T-helper 9 cell (primary cell): ENCODE data around the gene FOXP1.
A peak's percentile ranks its signal among the peaks of the same experiment; 100 is the strongest.

ENCODE experiments used
- DNase-seq: peaks from one replicate; pipeline ENCODE4 v3.0.0-alpha.2; 2020

The FOXP1 gene

DNA sequence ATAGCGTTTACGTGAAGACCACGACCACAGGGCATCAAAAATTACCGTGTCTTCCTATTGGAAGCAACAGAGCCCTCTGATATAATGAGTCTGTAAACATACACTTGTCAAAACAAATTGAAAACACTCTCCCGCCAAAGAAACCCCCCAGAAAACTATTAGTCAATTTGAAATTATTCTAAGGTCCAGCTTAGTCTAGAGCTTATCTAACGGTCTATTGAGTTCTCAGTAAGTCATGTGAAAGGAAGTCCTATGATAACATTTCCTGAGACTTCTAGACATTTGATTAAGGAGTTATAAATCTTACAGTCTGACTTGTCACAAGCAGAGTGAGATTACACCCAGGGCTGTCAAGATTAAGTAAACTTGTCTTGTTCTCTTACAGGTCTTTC lies 356.3 kb downstream of the FOXP1 start:
- no peak for DNase-seq

DNA sequence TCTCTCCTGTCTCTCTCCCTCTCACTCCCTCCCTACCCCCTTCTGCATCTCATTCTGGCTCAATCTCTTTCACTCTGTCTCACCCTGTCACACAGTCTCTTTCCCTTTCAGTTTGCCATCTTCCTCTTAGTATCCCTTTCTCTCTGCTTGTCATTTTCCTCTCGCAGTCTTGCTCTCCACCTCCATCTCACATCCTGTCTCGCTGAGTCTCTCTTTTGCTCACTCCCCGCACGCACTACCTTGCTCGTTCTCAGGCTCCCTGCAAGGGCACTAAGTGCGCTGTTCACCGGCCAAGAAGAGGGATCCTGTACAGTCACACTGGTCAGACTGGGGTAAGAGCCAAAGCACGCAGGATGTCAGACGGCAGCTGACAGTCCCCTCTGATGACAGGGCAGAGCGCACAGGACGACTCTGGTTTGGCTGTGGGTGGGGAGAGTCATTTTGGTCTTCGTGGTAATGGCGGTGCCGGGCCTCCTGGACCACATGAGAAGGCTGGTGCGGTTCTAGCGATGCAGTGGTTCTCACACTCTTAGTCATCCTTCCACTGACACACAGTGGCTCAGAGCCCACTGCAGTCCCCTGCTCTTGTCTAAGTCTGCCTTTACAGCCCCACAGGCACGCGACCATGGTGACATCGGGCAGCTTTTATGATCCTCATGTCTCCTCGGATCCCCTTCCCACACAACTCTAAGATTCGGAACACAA lies 356.8 kb downstream of the FOXP1 start:
- peak; percentile 59 for DNase-seq

DNA sequence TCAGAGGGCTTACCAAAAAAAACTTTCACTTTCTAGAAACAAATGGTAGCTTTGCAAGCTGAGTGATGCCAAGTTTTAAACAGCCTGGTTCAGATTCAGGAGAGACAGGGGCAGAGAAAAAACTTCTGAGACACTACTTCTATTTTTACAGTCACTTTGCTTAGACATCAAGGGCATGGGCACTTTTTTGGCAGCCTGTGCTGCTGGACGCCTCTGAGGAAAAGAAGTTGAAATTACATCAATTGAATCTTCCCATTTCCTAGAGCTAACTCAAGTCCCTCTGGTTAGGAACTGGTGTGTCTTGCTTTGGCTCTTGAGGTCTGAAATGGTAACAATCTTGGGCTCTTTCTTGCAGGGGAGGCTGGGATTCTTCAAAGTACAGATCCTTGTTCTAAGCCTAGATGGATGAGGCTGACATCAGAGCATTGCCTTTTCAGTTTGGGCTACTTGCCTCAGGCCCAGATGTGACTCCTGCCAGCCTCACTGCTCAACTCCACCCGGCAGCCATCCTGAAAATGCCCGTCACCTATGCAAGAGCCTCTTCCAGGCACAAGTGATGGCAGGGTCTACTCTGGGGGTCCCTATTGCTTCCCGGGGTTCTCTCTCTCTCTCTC lies 357.5 kb downstream of the FOXP1 start:
- DNase-seq: no peak

DNA sequence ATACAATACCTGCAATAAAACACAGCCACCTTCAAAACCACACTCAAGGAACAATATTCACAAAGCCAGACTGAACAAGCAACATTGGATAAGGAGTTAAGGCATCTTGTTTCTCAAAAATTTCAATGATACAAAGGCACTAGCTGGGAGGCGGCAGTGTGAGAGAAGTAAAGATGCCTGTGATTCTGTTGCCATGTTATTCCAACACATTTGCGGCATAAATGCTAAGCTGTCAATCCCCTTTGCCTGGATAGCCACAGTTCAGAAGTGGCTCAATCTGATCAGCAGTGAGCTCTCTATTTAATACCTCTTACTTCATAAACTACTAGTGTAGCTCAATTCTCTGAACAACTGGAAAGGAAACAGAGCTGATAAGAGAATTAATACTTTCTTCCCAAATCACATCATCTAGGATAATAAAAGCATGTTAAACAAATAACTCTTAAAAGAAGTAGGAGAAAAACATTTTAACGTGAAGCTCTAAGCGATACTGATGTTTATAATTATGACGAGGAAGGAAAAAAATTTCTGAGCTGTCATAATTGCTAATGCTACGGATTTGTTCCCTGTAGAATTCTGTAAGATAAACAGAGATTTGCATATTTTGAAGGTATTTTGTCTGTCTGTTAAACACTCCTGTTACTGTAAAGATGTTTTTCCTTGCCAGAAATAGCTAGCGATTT lies 358.4 kb downstream of the FOXP1 start:
- DNase-seq: no peak

DNA sequence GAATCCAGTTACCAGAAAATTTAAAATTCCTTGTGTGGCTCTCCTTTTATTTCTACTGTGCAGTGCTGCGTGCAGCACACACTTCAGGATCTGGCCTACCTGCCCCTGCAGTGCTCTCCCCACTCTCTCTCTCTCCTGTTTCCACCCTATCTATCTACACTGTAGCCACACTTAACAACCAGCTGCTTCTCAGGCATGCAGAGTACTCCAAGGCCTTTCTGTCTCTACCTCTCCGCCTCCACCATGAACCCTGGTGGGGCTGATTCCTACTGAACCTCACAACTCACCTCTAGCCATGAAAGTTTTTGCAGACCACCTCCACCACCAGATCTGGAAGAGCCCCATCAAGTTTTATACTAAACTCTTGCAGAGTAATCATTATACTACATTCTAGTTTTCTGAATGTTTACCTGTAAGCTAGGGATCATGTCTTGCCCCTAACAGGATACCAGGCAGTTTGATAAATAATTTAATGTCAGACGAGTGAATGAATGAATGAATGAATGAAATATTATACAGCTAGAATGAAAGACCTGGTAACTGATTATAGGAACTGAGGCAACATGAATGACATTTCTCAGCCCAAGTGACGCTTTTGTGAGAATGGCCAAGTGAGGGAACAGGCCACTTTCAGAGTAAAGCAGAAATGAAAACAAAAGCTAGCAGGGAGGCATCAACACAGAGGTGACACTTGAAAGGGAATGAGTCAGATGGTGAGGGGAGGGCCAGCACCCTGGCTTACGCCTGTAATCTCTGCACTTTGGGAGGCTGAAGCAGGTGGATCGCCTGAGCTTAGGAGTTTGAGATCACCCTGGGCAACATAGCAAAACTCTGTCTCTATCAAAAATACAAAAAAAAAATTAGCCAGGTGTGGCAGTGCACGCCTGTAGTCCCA lies 363.5 kb downstream of the FOXP1 start:
- DNase-seq: no peak

DNA sequence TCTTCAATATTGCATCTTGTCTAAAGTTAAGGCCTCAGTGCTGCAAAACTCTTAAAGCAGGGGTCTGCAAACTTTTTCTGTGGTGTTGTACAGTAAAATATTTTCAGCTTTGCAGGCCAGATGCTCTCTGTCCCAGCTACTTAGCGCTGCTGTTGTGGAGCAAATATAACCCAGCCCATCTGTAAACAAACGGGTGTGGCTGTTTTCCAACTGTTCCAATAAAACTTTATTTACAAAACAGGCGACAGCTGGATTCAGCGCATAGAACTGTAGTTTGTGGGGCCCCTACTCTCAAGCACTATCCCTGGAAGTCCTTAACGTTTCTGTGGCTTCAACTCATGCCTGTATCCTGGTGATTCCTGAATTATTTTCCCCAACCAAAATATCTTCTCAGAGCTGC lies 365.0 kb downstream of the FOXP1 start:
- no peak for DNase-seq

DNA sequence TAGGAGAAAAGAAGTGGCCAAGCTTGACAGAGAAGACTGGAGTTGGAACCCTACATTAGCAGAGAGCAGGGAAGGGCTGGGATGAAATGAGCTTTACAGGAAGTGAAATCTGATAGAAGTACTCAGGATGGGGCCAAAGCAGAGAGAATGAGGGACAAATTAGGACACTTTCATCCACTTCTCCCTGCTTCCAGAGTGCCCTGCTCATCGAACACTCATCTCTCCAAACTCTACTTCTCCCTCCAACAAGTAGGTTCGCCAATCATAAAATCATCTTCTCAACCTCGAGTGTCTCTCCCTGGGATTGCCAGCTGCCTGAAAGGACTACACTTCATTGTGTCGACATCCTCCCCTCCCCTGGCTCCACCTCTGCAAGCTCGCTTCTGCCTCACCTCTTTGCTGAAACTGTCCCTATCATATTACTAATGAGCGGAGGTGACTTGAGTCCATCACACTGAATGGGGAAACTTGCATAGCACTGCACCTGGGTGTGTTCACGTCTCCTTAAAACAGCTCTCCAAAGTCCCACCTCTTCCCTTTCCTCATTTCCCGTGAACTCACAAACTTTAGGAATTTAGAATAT lies 365.8 kb downstream of the FOXP1 start:
- no peak for DNase-seq

DNA sequence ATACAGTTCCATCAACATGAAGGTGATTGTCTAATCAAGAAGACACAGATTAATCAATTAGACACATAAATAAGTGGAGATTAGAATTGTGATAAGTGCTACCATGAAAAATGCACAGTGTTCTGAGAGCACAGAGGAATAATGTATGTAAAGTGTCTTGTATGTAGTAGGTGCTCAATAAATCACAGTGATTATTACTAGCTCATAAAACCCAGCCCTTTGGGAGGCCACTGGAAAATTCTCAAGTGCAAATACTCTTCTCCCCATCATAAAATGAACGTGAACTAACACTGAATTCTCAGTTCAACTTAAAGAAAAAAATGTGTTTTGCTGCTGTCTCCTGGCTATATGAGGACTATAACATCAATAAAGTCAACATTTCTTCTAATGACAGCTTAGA lies 368.2 kb downstream of the FOXP1 start:
- DNase-seq: no peak

DNA sequence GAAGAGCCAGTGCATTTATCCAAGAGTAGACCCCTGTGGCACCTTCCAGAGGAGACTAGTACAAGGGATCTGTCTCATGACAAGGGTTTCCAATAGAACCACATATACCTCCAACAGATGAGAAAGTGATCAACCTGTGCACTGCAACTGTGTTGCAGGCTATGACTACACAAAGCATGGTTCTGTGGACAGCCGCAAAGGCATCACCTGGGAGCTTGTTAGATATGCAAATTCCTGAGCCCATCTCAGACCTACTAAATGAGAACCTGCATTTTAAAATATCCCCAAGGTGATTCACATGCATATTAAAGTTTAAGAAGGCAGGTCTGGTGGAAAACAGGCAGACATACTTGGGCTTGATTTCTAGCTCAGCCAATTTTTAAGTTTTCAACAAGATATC lies 368.7 kb downstream of the FOXP1 start:
- no peak for DNase-seq

DNA sequence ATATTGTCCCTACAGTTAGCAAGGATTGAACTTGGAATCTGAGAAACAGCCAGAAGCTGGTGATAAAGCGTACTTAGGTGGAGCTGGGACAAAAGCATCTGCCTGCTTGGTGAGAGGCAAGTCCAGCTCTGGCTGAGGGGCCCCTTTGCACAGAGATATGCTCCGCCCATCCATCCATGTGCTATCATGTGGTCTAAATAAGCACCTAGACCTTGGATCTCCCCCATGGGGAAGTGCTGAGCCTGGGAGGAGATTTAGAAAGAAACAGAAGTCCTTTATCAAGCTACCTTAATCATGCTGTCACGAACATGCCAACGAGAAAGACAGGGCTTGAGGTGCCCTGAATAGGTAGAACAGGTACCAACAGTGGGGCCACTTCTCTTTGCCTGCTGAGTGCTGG lies 369.5 kb downstream of the FOXP1 start:
- no peak for DNase-seq

DNA sequence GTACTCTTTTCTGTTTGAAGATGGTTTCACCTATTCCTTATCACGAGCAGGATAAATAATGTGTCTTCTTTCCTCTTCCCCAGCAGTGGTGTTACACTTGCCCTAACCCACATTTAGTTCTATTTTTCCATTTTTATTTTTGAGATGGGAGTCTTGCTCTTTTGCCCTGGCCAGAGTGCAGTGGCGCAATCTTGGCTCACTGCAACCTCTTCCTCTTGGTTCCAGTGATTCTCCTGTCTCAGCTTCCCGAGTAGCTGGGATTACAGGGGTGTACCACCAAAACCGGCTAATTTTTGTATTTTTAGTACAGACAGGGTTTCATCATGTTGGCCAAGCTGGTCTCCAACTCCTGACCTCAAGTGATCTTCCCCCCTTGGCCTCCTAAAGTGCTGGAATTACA lies 372.4 kb downstream of the FOXP1 start:
- DNase-seq: no peak

DNA sequence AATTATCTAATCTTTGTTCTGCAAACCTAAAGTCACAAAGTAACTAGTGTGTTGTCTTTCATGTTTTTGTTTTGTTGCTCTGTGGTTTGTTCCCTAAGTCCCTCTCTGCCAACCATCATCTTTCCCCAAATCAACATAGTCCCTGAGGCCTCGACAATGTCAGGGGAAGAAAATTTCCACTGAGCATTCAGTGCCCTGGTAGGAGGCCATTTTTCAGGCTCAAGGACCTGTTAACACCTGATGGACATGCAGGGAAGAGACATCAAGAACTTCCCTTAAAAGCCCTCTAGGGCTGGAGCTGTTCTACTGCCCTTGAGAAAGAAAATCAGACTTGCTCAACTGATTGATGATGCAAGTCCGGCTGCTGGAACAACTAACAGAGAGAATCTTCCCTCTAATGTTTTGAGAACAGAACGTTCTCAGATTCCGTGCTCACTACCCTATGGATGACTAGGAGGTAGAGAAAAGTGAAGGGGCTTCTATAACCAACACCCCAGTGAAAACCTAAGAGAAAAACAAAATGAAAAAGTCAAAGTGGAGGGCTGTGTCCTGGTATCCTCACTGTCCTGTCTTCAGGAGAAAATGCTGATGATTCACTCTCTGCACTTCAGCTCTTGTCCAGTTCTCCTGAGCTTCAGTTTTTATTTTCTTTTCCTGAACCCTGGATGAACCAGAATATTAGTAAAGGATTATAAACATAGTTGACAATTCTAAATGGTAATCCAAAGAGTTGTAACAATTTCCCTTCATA lies 373.1 kb downstream of the FOXP1 start:
- no peak for DNase-seq

DNA sequence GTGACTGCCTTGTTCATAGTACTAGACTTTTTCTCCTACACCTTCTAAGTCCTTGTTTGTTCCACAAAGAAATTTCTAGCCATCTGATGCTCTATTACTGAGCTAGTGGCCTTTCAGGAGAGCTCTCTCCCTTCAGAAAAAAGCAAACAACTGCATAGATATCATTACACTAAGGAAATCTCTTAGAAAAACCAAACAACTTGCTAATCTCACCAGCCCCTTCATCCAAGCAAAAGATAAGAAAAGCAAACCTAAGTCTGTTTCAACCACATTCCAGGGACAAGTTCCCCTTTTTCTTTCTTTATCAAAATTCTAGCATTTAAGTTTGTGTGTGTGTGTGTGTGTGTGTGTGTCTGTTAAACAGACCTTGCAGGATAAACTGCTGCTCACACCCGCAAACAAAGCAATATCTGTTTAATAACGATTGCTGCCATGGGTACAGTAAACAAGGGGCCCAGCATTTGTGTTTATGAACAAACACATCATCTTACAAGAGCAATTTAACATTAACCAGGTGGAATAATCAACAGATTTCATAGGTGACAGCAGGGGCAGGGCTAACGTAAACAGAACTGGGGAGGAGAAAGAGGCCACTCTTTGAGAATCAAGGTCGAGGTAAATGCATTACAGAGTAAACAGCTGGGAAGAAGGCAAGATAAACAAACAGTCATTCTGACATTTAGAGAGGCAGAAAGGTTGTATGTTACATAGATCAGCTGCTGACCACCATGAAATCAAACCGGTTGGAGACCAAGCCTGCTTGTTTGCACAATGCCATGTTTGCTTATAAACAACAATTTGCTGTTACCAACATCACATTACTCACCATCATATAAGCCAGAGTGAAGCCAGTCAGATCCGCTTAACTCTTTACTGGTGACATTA lies 375.1 kb downstream of the FOXP1 start:
- no peak for DNase-seq

DNA sequence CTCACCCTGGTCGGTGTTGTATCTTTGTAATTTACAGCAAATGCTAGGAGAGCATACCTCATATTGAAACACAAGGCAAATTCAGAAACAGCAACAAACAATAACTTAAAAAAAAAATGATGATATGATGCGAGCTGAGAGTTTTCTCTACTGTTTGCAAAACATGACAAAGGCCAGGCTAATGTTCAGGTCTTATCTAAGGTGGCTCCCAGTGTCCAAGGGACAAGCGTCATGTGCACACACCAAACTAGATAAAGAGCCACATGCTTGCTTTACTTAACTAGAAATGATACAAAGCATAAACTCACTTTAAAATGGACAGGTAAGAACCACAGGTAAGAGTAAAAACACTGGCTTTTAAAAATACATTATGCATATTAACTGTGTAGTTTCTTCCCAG lies 375.9 kb downstream of the FOXP1 start:
- no peak for DNase-seq

DNA sequence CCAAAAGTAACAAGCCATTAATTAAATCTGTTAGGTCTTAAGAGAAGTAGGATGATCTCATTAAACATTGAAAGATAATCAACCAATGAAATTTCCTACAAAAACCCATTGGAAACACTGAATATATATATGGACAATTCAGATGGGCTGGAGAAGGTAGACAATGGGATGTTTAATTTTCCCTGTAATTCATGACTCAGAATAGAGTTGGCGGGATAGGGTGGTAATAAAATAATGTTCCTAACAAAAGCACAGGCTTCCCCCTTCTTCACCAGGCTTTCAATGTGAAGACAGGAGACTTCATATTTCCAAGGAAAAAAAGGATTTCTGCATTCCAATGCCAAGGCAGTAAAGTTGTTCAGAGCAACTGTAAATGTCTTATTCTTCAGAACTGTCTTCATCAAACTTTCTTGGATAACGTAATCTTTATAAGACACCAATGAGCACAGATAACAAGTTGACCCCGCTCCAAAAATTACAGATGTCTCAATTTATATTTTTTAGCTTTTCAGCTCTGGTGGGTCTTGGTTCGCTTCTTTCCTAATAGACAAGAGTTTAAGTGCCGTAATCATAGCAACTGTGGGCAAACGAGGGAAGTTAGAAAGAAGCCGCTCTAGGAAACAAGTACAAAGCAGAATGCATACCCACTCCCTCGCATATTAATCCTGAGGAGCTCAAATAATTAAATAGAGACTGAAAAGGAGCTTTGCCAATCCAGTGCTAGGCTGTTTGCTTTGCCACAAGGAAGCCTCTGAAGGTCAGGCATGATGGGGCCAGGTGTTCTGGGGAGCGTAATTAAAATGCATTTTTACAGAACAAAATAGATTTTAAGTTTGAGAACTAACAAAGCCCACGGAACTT lies 377.0 kb downstream of the FOXP1 start:
- no peak for DNase-seq

DNA sequence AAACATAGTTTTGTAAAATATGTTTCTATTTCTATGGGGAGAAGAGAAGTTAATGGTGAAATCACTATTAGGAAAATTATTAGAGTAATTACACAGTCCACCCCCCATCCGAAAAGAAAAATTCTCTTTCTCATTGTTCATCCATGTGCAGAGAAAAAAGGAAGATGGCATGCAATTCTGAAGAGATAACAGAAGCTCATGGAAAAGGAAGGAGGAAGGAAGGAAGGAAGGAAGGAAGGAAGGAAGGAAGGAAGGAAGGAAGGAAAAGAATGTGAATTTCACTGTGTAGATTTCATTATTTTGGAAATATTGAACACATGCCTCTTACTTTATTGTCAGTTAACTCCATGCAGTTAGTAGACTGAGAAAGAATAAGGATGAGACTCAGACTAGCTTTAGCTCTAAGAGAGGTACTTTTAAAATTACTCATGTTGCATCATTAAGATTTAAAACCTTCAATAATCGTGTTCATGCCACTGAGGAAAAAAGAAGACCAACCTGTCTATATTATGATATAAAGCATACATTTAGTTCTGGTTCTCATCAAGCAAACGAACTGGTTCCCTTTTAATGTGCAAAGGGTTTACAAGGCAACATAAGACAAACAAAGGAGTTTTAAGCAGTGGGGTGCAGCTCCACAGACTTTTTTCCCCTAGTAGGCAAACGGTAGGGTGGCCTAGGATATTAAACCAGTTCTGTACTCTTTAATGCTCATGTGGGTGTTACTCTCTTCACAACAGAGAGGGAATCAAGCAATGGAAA lies 379.6 kb downstream of the FOXP1 start:
- no peak for DNase-seq

DNA sequence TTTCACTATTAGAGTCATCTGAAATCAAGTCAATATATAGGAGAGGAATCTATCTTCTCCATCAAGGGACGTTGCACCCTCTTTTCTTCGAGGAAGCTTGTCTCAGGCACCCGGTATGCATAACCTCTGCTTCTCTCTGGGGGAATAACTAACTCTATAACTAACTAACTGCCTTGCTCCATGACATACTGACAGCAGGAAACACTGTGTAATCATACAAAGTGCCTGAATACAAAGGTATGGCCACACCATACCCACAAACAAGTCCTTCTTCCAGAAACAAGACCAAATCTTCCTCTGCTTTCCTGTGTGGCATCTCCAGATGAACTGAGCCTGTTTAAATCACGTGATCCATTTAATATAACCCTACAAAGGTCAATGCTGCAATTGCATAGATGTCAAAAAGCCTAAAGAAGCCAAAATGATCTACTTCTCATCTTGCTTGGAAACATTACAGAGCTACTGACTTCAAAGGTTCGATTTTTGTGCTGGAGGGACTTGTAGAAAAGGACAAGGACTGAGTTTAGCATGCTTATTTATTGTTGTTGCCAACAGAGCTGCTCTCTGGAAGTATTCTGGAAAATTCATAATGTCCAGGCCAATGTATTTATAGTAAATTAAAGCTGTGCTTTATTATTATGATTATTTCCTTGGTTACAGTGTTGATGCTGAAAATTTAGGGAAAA lies 380.5 kb downstream of the FOXP1 start:
- no peak for DNase-seq

DNA sequence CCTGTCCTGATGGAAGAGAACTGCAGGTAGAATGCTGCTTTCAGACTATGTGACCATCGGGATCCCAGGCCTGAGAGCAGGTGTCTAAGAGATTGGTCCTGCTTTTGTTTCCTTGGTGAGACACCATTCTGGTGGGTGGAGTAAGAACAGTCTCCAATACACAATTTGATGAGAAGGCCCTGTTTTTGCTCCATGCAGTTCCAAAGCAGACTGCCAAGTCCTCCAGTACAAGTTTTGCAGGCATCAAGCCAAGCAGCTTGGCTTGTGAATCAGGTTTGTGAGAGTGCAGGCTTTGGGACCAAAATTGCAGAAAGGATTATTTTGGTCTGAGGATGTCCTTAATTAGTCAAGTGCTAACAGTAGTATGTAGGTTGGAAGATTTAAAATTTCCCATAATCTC lies 381.6 kb downstream of the FOXP1 start:
- no peak for DNase-seq
